NCI-H526 (cell line): ENCODE results near the gene ATG10.
"Not testable (repeated sequence)": the region's sequence is repeated elsewhere in the genome, so short reads cannot be mapped to it uniquely, and the experiment has no call there.

Experiments
- DNase-seq, 2 experiments: peaks; one replicate each; lab custom pipeline; 2025; lab: John Stamatoyannopoulos, UW

Gene ATG10

DNA sequence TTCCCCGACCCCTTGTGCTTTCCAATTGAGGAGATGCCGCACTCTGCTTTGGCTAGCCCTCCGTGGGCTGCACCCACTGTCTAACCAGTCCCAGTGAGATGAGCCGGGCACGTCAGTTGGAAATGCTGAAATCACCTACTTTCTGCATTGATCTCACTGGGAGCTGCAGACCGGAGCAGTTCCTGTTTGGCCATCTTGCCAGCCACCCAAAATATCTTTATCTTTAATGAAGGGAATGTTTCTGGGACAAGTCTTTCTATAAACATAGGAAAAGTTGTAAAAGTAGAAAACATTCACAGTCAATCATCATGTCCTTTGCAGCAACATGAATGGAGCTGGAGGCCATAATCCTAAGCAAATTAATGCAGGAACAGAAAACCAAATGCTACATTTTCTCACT, 158.8 kb downstream of the ATG10 start:
- DNase-seq = no peak

DNA sequence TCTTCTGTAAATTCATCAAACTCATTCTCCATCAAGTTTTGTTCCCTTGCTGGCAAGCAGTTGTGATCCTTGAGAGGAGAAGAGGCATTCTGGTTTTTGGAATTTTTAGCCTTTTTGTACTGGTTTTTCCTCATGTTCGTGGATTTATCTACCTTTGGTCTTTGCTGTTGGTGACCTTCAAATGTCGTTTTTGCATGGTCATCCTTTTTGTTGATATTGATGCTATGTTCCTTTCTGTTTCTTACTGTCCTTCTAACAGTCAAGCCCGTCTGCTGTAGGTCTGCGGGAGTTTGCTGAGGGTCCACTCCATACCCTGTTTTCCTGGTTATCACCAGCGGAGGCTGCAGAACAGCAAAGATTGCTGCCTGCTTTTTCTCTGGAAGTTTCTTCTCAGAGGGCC, 165.4 kb downstream of the ATG10 start:
- no peak for DNase-seq

DNA sequence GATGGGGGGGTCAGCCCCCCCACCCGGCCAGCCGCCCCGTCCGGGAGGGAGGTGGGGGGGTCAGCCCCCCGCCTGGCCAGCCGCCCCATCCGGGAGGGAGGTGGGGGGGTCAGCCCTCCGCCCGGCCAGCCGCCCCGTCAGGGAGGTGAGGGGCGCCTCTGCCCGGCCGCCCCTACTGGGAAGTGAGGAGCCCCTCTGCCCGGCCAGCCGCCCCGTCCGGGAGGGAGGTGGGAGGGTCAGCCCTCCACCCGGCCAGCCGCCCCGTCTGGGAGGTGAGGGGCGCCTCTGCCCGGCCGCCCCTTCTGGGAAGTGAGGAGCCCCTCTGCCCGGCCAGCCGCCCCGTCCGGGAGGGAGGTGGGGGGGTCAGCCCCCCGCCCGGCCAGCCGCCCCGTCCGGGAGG, 168.0 kb downstream of the ATG10 start:
- DNase-seq = not testable (repeated sequence)

DNA sequence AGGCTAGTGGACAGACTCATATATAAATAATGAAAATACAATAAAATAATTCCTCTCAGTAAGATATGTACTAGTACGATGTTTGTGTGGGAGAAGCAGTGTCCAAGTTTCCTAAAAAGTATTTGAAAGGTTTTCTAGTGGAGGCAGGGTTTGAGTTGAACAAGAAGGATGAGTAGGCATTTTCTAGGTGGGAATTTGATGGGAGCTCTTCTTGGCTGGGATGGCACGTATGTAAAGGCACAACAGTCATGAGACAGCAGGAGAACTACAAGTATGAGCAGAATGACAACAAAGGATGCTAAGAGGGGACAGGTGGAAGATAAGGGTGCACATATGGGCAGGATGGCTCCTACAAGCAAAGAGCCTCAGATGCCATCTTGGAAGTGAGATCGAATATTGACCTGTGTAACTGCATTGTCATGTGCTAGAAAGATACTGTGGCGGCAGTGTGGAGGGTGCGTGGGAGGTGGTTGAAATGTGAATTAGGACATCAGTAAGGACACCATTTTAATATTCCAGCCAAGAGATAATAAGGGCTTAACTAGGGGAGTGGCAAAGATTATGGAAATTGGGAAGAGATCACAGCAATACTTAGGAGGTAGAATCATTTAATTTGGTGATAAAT, 170.5 kb downstream of the ATG10 start:
- DNase-seq = no peak

DNA sequence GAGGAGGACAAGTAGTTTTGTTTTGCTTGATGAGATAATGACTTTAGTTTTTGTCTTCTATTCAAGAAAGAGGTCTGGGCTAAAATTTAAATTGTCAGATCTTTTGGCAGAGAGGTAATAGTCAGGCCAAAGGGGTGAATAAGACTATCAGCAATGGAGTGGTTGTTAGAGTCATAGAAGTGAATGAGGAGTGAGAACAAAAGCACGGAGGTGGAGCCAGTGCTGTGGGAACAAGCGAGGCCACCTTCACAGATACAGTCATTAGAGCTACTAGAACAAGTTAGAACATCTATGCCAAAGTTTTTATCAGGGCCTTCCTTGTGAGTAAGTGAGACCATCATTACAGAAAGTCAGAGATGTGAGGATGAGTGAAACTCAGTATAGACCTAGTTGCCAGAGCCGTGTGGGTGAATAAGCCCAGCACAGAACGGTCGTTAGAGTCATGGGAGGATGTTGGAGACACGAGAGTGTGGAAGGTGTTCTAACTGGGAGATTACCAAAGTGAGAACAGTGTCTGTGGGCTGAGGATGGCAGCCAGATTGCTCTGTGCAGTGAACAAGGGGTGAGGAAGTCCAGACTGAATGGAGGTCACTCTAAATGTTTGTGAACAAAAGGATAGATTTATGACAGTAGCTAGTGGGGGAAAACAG, 171.2 kb downstream of the ATG10 start:
- no peak for DNase-seq

DNA sequence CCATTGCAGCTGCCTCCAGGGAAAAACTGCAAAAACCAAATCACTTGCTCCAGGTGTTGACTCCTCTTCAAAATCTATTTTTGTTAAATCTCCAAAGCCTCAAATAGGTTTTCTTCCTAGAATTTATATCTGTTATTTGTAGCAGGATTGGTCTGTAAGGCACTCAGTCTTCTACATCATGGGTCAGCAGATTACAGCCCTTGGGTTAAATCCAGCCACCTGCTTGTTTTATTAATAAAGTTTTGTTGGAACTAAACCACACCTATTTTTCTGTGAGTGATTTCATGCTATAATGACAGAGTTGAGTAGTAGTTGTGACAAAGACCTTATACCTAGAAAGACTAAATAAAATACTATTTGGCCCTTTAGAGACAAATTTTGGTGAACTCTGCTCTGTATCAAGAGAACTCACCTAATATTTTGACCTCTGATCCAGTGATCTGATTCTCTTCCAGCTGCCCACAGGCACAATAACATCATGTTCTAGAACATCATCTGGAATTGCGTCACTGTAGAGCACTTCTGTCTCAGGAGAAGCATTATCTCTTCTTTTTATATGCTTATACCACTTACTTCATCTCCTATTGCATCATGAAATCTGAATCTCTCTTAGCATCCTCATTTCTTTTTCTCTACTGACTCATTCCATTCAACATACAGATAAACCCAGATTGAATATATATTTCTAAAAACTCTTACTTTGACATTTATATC, 176.2 kb downstream of the ATG10 start:
- DNase-seq = no peak

DNA sequence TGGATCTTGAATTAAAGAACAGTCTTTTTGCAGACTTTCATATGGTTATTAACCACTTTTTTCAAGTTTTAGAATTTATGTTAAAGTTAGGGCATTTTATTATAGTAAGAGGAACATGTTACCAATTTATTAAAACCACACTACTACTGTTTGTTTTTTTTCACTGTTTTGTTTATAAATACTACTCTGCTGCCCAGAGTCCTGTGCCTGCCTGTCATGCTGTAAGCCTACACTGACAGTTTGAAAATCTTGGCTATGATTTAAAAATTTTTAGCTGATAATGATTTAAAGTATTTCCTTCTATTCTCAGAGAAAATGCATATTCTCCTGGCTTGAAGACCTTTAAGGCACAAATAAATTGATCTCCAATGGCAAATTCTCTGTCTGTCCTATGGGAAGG, 177.6 kb downstream of the ATG10 start:
- DNase-seq = no peak

DNA sequence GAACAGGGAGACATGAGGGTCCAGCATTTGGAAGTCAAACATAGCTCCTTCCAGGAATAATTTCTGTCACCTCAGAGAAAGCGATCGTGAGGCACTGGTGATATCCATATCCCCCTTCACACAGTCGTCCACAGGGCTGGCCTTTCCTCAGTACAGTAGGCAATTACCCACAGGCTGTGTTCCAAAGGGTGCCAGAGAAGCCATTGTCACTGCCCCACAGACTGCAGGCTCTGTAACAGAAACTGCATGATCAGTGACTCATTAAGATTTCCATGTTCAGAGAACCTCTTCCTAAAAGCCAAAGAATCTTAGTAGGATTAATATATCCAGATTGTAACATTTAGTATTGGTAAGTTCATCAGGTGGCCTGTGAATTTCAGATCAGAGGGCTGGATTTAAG, 178.7 kb downstream of the ATG10 start:
- DNase-seq = no peak

DNA sequence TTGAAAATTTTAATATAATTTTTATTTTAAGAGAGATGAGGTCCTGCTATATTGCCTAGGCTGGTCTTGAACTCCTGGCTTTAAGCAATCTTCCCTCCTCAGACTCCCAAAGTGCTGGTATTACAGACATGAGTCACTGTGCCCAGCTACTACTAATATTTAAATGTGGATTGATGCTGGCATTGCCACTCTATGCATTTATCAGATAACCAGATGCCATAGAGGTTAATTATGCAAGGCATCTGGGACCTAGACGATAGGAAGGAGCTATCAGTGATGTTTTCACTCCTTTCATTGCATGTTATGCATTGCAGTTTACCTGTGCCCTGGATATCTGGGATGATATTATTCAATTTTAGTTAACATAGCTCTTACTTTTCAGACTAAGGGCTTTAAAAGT, 179.4 kb downstream of the ATG10 start:
- DNase-seq = no peak

DNA sequence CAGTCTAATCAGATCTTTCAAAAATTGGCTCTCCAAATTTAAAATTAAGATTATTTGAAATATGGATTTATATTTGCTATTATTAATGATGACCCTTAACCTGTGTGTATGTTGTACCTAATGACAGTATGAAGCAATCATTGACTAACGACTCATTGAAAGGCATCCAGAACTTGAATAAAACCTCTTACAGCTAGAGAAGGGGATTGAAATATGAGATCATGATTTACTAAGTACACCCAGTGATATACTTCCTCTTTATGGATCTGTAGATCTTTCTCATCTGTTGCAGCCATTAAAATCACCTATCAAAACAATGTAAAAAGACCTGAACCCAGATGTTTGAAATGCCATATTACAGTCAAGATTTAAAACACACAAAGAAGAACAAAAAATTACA, 179.8 kb downstream of the ATG10 start:
- DNase-seq = no peak

DNA sequence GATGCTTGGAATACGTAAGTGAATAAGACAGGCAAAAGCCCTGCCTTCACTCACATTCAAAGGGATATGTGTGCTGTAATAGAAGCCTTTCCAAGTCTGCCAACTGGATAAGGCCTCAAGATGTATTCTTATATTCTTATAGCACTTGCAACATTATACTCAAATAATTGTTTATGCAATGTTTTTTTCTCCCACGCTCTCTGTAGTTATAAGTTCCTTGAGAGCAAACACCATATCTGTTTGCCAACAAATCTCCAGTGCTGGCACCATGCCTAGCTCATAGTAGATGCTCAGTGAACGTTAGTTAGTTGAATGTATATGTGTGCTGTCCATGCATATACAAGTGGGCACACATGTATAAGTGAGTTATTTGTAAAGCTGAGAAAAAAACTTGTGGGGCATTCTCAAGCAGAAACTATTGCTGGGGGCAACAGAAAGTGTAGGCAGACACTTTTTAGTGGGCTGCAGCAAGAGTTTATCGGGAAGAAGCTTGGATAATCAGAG, 181.2 kb downstream of the ATG10 start:
- DNase-seq = no peak

DNA sequence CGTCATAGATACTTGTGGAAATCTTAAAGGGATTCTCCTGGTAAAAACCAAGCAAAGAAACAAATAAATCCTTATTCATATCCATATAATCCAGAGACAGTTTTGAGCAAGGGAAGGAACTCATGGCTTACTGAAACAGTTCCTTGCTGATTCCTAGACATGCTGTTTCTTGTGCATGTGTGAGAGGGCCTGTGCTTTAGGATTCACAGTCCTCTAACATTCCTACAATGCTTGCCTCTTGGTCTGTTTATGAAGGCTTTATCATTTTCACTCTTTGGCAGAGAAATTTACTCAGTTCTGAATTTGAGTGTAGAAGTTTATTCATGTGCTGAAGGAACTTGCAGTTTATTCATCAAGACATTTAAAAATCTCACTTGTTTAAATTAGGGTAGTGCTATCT, 183.0 kb downstream of the ATG10 start:
- no peak for DNase-seq

DNA sequence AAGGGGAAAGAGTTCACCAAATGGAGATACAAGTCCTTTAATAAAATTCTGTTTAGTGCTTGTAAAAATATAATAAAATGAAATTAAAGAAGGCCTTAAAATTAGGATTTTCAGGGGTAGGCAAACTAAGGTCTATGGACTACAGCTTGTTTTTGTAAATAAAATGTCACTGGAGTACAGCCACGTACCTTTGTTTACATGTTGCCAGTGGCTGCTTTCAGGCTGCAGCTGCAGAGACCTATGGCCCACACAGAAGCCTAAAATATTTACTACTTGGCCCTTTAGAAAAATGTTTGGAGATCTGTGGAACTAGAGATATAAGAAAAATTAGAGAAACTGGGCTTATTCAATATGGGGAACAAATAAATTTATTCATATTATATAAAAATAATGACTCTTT, 183.5 kb downstream of the ATG10 start:
- no peak for DNase-seq

DNA sequence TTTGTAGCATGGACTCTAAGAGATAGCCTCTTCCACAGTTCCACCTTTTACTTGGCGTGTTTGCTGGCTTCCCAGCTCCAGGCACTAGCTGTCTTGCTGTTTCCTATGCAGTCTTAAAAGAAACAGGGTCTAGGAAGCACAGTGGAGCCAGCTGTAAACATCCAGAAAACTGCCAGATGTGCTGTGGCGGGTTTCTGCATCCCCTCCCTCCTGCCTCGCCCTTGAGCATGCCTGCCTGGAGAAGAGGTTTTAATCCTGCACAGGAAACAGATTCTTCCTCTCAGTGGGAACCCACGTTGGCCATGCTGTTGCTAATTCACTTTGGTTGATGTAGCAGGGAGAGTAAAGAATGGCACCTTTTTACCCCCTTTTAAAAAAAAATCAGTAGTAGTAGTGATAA, 185.1 kb downstream of the ATG10 start:
- no peak for DNase-seq

DNA sequence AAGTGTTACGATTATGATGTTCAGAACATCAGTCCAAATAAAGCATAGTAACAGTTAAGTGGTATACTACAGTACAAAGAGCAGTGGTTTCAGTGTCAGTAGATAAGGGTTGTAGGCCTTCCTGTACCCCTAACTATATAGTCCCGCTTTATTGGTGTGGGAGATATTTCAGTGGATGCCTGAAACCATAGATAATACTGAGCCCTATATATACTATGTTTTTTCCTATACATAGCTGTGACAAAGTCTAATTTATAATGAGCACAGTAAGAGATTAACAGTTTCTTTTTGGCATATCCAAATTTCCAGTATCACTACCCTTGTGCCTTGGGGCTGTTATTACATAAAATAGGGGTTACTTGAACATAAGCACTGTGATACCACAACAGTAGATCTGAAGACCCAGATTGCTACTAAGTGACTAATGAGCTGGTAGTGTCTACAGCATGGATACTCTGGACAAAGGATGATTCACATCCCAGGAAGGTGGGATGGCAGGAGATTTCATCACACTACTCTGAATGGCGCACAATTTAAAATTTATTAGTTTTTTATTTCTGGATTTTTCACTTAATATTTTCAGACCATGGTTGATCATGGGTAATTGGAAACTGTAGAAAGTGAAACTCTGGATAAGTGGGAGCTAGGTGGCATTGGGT, 187.1 kb downstream of the ATG10 start:
- no peak for DNase-seq

DNA sequence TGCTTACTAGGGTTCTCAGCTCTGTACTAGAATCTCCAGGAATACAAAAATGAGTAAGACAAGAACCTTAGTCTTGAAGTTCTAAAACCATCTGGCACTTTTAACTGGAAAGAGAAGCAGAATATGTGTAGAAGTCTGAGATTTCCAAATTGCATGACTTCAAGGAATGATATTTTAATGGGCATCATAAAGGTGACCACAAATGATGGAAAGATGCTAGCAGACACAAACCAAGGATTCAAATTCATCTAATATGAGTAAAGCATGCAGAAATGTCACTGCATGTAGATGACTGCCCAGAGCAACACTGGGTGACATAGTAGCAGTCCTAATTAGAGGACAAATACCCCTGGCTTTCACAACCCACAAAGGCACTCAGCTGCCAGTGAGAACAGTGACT, 189.1 kb downstream of the ATG10 start:
- no peak for DNase-seq

DNA sequence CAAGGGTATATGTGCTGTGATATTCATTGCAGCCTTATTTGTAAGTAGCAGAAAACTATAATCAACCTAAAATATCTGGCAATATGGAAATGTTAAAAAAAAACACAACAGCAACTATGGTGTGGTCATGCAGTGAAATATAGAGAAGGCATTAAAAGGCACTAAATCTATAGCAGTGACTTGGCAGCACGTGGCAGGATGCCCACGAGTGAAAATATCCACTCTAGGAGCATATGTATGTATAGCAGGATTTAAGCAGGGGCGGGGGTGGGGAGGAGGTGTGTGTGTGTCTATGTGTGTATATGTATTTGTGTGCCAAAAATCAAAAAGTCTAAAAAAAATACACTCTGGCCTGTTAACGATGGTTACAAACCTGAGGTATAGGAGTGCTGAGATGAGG, 190.8 kb downstream of the ATG10 start:
- no peak for DNase-seq

DNA sequence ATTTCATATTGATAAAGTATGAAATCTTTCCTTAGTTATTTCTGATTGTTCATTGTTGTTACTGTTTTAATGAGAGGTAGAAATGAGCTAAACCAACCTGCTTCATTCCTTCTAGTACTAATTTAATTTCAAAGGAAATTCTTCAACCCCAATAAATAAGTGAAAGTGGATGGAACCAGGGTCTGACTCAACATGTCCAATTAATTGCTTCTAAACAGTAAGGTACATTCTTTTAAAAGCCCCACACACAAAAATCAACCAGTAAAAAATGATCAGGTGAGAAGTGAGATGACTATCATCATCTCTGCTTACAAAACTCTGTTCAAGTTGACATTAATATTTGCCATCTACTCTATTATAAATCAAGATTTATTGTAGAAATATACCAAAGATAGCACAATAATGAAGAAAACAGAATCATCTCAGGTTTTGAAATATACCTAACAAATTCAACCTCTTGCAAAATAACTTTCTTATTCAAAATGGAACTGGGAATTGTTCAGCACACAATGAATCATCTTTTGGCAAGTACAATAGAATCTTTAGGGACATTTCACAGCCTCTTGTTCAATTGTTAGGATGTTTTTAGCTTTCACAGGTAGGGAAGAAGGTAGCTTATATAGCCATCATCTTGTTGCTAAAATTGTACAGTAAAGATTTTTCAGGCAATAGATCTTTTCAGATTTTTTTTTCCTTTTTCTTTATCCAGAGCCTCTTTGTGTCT, 191.8 kb downstream of the ATG10 start:
- DNase-seq = no peak

DNA sequence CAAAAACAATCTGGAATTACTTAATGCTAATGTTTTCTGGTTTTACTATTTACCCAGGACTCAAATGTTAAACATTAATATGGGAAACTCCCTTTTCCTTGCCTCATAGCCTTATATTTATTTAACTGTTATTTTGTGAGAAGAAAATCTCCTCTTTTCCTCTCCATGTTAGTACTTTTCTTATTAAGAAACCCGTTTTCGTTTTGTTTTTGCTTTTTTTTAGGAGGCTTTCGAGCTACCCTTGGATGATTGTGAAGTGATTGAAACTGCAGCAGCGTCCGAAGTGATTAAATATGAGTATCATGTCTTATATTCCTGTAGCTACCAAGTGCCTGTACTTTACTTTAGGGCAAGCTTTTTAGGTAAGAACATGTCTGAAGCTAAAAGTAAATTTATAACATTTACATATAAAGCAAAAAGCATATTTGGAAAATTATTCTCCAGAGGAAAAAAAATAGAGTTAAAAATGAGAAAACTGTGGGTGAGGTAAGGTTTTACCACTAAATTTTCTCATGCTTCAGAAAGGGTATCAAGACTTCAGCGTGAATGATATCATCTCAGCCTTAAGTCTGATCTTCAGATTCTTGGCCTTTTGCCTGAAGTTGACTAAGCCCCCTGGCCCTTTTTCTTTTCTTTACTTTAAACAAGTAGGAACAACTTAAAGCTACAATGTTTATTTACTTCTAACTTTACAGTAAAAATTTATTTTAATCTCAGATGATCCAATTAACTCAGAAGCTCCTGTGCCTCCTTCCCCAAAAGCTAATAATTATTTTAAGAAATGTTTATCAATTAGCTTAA, 192.6 kb downstream of the ATG10 start:
- DNase-seq = no peak

DNA sequence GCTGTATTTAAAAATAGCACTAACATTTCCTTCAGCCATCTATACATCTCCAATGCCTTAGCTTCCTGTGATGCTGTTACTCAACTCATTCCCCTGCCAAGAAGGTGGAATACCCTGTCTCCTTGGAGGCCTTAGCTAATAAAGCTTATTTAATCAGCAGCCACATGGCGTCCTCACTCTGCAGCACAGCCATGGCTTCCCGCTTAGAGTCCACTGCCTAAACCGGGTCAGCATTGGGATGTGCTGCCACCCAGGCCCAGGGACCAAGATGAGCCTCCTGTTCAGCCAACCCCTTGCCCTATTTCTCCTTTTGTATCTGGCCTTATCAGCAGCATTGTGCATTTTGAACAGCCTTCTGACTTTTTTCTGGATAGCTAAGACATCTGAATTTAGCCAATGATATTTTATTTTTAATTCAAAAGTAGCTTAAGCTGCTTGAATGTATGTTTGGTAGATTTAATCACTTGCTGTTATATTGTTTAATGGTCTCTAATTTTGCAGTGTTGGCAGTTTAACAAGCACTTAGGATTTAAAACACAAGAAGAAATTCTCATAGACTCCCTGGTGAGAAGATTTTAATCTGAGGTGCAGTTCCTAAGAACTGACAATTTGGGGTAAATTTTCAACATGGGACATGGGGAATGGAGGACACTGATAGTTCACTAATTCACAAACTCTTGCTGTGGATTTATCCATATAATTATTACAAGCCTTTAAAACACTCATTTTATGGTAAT, 193.3 kb downstream of the ATG10 start:
- DNase-seq = no peak
